ENCODE data around the gene ZNF730.
"Not testable (repeated sequence)": the region's sequence is repeated elsewhere in the genome, so short reads cannot be mapped to it uniquely, and the experiment has no call there.

ZNF730 gene

GRCh38 chr19:23116802-23117571 lies at the start of gene ZNF730:
Gene ZNF730, plus strand, starts transcription at chr19:23117025. Its CDS starts 149 bp downstream, at chr19:23117174.
- DNase-seq, result no peak

GRCh38 chr19:23070353-23071146 lies 46.3 kb upstream of the ZNF730 start:
- no peak for DNase-seq

- DNase-seq, result no peak
These were observed 45.7 kb upstream of the ZNF730 start for GRCh38 chr19:23071147-23071511.

GRCh38 chr19:23075031-23075733 lies 41.6 kb upstream of the ZNF730 start:
- no peak for DNase-seq

- DNase-seq, result not testable (repeated sequence)
These were observed 39.0 kb upstream of the ZNF730 start for GRCh38 chr19:23077776-23078175.

- DNase-seq, result no peak
These were observed 23.0 kb upstream of the ZNF730 start for GRCh38 chr19:23093832-23094231.

GRCh38 chr19:23095418-23095817 lies 21.4 kb upstream of the ZNF730 start:
- no peak for DNase-seq

- DNase-seq, result no peak
These were observed 18.5 kb upstream of the ZNF730 start for GRCh38 chr19:23098286-23098685.

- DNase-seq, result no peak
These were observed 17.8 kb upstream of the ZNF730 start for GRCh38 chr19:23098988-23099387.

- no peak for DNase-seq
These were observed 16.9 kb upstream of the ZNF730 start for GRCh38 chr19:23099966-23100365.

- DNase-seq, result no peak
These were observed 15.6 kb upstream of the ZNF730 start for GRCh38 chr19:23101241-23101640.

- no peak for DNase-seq
These were observed 1.6 kb downstream of the ZNF730 start for GRCh38 chr19:23118400-23118799.

GRCh38 chr19:23134211-23134610 lies 17.4 kb downstream of the ZNF730 start:
- DNase-seq, result not testable (repeated sequence)

- no peak for DNase-seq
These were observed 29.0 kb downstream of the ZNF730 start for GRCh38 chr19:23145617-23146415.

GRCh38 chr19:23160766-23161165 lies 43.9 kb downstream of the ZNF730 start:
- DNase-seq, result no peak

GRCh38 chr19:23168286-23168685 lies 51.5 kb downstream of the ZNF730 start:
- DNase-seq, result not testable (repeated sequence)

- DNase-seq, result no peak
These were observed 66.4 kb downstream of the ZNF730 start for GRCh38 chr19:23183251-23183650.

- no peak for DNase-seq
These were observed 73.5 kb downstream of the ZNF730 start for GRCh38 chr19:23190341-23190740.
